Ascending aorta (tissue), 2 donors: ENCODE measurements around the gene CEBPZ. TPM values are rescaled to one million over a fixed set of nuclear protein-coding genes. Genes with fewer than 3 reads are reported as not detected.
"Not testable (repeated sequence)": the region's sequence is repeated elsewhere in the genome, so short reads cannot be mapped to it uniquely, and the experiment has no call there.

Experiments used
- DNase-seq, 2 donors: peaks; one replicate each; pipeline ENCODE4 v3.0.0-alpha.2; 2019; ENCODE audit warnings: low spot score in 2 of 2
- H3K27ac ChIP-seq, 2 donors: fragments of 200-600 bp; sonication (generic); one replicate each; pipeline ENCODE4 v1.5.1; 2016 to 2017; ENCODE audit warnings: mild to moderate bottlenecking in 1 of 2
- H3K27me3 ChIP-seq: fragments of 200-600 bp; sonication (generic); one replicate; pipeline ENCODE4 v1.5.1; 2017
- H3K36me3 ChIP-seq, 2 donors: fragments of 200-600 bp; sonication (generic); one replicate each; pipeline ENCODE4 v1.5.1; 2016
- H3K4me1 ChIP-seq, 2 donors: fragments of 200-600 bp; sonication (generic); one replicate each; pipeline ENCODE4 v1.5.1; 2016 to 2017; ENCODE audit warnings: mild to moderate bottlenecking in 1 of 2
- H3K4me3 ChIP-seq, 2 donors: fragments of 200-600 bp; sonication (generic); one replicate each; pipeline ENCODE4 v1.5.1; 2016 to 2017; ENCODE audit warnings: mild to moderate bottlenecking in 1 of 2
- H3K9me3 ChIP-seq, 2 donors: fragments of 200-600 bp; sonication (generic); one replicate each; pipeline ENCODE4 v1.5.1; 2016
- intact Hi-C: fragments of 100-400 bp; cut with DNase I; formaldehyde crosslinking; loops from one replicate; pipeline ENCODE4 v1.15.1; 2023
- total RNA-seq: library from RNA; depleted of rRNA; stranded (reverse); fragments of >200 nt; gene quantifications from one replicate; pipeline ENCODE4 v1.1.0, GENCODE V29; 2016
- TF ChIP-seq, protein P1 (sequence below), 3 experiments: fragments of 200-600 bp in 2 of 3; fragments of 450-650 bp in 1 of 3; sonication (generic) in 2 of 3; IDR thresholded peaks; one replicate each; pipeline ENCODE4 v1.5.1; 2016 to 2019; ENCODE audit warnings: antibody characterized with exemption in 3 of 3, mild to moderate bottlenecking in 1 of 3, moderate library complexity in 1 of 3

Gene CEBPZ
- total RNA-seq, 1 donor from 2014 or later = 20.2 TPM

DNA sequence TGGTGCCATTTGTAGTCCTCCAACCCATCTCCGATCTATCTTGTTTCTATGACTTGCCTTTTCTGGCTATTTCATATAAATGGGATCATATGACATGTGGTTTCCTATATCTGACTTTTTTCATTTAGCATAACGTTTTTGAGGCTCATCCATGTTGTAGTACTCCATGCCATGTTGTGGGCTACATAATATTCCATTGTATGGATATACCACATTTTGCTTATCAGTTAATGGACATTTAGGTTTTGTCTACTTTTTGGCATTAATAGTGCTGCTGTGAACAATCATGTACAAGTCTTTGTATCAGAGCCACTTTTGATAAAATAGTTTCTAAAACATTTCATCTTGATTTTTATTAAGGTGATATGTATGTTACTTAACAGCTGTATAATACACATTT lies 27.7 kb downstream of the CEBPZ start:
- H3K36me3 ChIP-seq = peaks cover 75 to 89% of the 10 kb centered on the region in 2 donors
- TF ChIP-seq, protein P1, sequence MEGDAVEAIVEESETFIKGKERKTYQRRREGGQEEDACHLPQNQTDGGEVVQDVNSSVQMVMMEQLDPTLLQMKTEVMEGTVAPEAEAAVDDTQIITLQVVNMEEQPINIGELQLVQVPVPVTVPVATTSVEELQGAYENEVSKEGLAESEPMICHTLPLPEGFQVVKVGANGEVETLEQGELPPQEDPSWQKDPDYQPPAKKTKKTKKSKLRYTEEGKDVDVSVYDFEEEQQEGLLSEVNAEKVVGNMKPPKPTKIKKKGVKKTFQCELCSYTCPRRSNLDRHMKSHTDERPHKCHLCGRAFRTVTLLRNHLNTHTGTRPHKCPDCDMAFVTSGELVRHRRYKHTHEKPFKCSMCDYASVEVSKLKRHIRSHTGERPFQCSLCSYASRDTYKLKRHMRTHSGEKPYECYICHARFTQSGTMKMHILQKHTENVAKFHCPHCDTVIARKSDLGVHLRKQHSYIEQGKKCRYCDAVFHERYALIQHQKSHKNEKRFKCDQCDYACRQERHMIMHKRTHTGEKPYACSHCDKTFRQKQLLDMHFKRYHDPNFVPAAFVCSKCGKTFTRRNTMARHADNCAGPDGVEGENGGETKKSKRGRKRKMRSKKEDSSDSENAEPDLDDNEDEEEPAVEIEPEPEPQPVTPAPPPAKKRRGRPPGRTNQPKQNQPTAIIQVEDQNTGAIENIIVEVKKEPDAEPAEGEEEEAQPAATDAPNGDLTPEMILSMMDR (IDR thresholded peaks at IDR 0.05) = no peak
- H3K4me3 ChIP-seq = no peak overlapping the region
- intact Hi-C loops = no loop called here
- no peak for DNase-seq
- no peaks in the 10 kb centered on the region for H3K4me1 ChIP-seq
- H3K27me3 ChIP-seq = no peaks in the 10 kb centered on the region
- no peak overlapping the region for H3K27ac ChIP-seq
- H3K9me3 ChIP-seq = peaks cover 14 to 54% of the 10 kb centered on the region in 2 donors

GRCh38 chr2:37201766-37202165 lies 29.6 kb downstream of the CEBPZ start:
- intact Hi-C loops = no loop called here
- peaks cover 0 to 5% of the 10 kb centered on the region in 2 donors for H3K4me1 ChIP-seq
- DNase-seq = no peak
- peaks cover 0 to 36% of the 10 kb centered on the region in 2 donors for H3K9me3 ChIP-seq
- H3K36me3 ChIP-seq = peaks cover 65 to 70% of the 10 kb centered on the region in 2 donors
- no peak overlapping the region for H3K27ac ChIP-seq
- H3K4me3 ChIP-seq = no peak overlapping the region
- no peaks in the 10 kb centered on the region for H3K27me3 ChIP-seq
- TF ChIP-seq, protein P1 (IDR thresholded peaks at IDR 0.05) = no peak

DNA sequence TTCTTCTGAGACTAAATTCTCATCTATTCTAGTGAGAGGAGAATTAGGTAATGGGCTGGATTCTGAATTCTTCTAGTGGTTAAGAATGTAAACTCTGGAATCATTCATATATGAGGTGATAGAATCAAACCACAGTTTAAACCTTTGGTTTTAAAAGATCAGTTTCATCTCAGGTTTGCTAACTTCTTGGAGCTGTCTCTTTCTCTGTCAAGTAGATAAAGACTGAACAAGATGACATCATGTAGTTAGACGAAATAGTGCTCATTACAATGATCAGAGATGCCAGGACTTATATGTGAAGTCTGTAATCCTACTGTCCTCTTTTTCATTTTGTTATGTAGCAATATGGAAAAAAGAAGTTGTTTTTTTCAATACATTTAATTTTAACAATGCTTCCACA lies 30.2 kb downstream of the CEBPZ start:
- H3K27me3 ChIP-seq = no peaks in the 10 kb centered on the region
- no peak overlapping the region for H3K27ac ChIP-seq
- intact Hi-C loops = no loop called here
- peaks cover 59 to 64% of the 10 kb centered on the region in 2 donors for H3K36me3 ChIP-seq
- peaks cover 0 to 31% of the 10 kb centered on the region in 2 donors for H3K9me3 ChIP-seq
- no peak overlapping the region for H3K4me3 ChIP-seq
- TF ChIP-seq, protein P1 (IDR thresholded peaks at IDR 0.05) = no peak
- DNase-seq = no peak
- H3K4me1 ChIP-seq = peaks cover 0 to 5% of the 10 kb centered on the region in 2 donors

DNA sequence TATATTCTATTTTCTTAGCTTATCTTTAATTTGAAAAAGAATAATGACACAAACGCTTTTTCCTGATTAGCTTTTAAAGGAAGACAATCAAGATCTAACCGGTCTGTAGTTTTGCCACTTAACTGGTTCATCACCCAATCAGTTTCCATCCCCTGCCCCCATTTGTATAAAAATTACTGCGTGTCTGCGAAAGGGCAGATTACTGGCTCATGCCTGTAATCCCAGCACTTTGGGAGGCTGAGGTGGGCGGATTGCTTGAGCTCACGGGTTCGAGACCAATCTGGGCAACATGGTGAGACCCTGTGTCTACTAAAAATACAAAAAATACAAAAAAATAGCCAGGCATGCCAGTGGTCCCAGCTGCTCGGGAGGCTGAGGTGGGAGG lies 32.7 kb downstream of the CEBPZ start:
- H3K27ac ChIP-seq = no peak overlapping the region
- no peaks in the 10 kb centered on the region for H3K27me3 ChIP-seq
- intact Hi-C loops = no loop called here
- H3K9me3 ChIP-seq = peaks cover 0 to 10% of the 10 kb centered on the region in 2 donors
- H3K4me3 ChIP-seq = no peak overlapping the region
- DNase-seq = no peak
- peaks cover 35 to 39% of the 10 kb centered on the region in 2 donors for H3K36me3 ChIP-seq
- TF ChIP-seq, protein P1 (IDR thresholded peaks at IDR 0.05) = no peak
- peaks cover 0 to 5% of the 10 kb centered on the region in 2 donors for H3K4me1 ChIP-seq

GRCh38 chr2:37196320-37197195 lies 34.8 kb downstream of the CEBPZ start, which contains the start of gene CEBPZOS:
TSS of gene CEBPZOS (plus strand) at chr2:37196496. CDS start at chr2:37199705, 3,209 bp downstream.
- peak; percentile 43 to 89 for DNase-seq
- TF ChIP-seq, protein P1 (IDR thresholded peaks at IDR 0.05) = no peak
- peaks cover 17 to 18% of the 10 kb centered on the region in 2 donors for H3K36me3 ChIP-seq
- H3K27me3 ChIP-seq = no peaks in the 10 kb centered on the region
- peaks cover 0 to 5% of the 10 kb centered on the region in 2 donors for H3K4me1 ChIP-seq
- H3K27ac ChIP-seq = peak within 1 kb of the TSS; percentile 94 to 97
- intact Hi-C loops = loop anchor here (2.0 kb wide), 2 partner anchors 34 to 40 kb away; partner anchors contain the start of genes CEBPZ, EIF2AK2 and NDUFAF7
- peaks cover 0 to under 1% of the 10 kb centered on the region in 2 donors for H3K9me3 ChIP-seq
- H3K4me3 ChIP-seq = peak within 1 kb of the TSS; percentile 86 to 94

DNA sequence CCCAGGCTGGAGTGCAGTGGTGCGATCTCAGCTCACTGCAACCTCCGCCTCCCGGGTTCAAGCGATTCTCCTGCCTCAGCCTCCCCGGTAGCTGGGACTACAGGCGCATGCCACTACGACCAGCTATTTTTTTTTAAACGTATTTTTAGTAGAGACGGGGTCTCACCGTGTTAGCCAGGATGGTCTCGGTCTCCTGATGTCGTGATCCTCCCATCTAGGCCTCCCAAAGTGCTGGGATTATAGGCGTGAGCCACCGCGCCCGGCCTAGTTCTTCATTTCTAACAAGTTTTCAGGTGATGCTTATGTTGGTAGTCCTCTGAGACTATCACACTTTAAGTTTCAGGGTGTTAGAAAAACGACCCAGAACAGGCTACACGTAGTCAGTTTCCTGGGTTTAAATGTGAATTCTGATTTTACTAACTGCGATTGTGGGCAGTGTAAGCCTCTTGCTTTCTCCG lies 35.5 kb downstream of the CEBPZ start:
- not testable (repeated sequence) for H3K27me3 ChIP-seq, H3K9me3 ChIP-seq, DNase-seq, H3K4me1 ChIP-seq
- peak overlapping the region; percentile 86 to 94 for H3K4me3 ChIP-seq
- peaks cover 11% of the 10 kb centered on the region in 2 donors for H3K36me3 ChIP-seq
- intact Hi-C loops = loop anchor here (2.0 kb wide), 2 partner anchors 35 to 39 kb away; partner anchors contain the start of genes CEBPZ, EIF2AK2 and NDUFAF7
- peak overlapping the region; percentile 94 to 97 for H3K27ac ChIP-seq
